H9 (cell line): ENCODE results near the gene GPR180. TPM values are rescaled to one million over a fixed set of nuclear protein-coding genes. Genes with fewer than 3 reads are reported as not detected.

Source experiments
- DNase-seq: peaks from one replicate; pipeline ENCODE4 v3.0.0-alpha.2; 2017
- H2AFZ ChIP-seq: one replicate; pipeline ENCODE4 v1.6.1; 2013; ENCODE audit warnings: mild to moderate bottlenecking, low read length, control low read depth, moderate library complexity
- H2AK5ac ChIP-seq: 2 replicates; pipeline ENCODE4 v1.6.1; 2013; ENCODE audit warnings: low read length, control low read depth, mixed read lengths; ENCODE audit not compliant: insufficient read length
- H2BK120ac ChIP-seq: one replicate; pipeline ENCODE4 v1.6.1; 2013; ENCODE audit warnings: low read depth, mild to moderate bottlenecking, low read length, control low read depth, inconsistent platforms; ENCODE audit not compliant: poor library complexity, severe bottlenecking
- H2BK12ac ChIP-seq: 2 replicates; pipeline ENCODE4 v1.6.1; 2013; ENCODE audit warnings: low read length, control low read depth, mixed read lengths, low read depth; ENCODE audit not compliant: insufficient read length
- H2BK15ac ChIP-seq: 2 replicates; pipeline ENCODE4 v1.6.1; 2013; ENCODE audit warnings: low read depth, low read length, control low read depth
- H2BK20ac ChIP-seq: one replicate; pipeline ENCODE4 v1.6.1; 2013; ENCODE audit warnings: low read depth, mild to moderate bottlenecking, low read length, control low read depth, inconsistent platforms; ENCODE audit not compliant: poor library complexity, severe bottlenecking
- H2BK5ac ChIP-seq: 2 replicates; pipeline ENCODE4 v1.6.1; 2013; ENCODE audit warnings: low read length, control low read depth, mixed read lengths; ENCODE audit not compliant: insufficient read length
- H3K14ac ChIP-seq: 2 replicates; pipeline ENCODE4 v1.6.1; 2013; ENCODE audit warnings: low read length, control low read depth; ENCODE audit not compliant: insufficient read depth
- H3K18ac ChIP-seq: 2 replicates; pipeline ENCODE4 v1.6.1; 2013; ENCODE audit warnings: low read depth, mild to moderate bottlenecking, mixed read lengths, low read length, control low read depth; ENCODE audit not compliant: insufficient read length
- H3K23ac ChIP-seq: 2 replicates; pipeline ENCODE4 v1.6.1; 2013; ENCODE audit warnings: low read length, control low read depth, mixed read lengths, low read depth; ENCODE audit not compliant: insufficient read length
- H3K23me2 ChIP-seq: 2 replicates; pipeline ENCODE4 v1.6.1; 2013; ENCODE audit warnings: low read depth, mild to moderate bottlenecking, mixed read lengths, low read length, control low read depth; ENCODE audit not compliant: insufficient read length, poor library complexity, severe bottlenecking
- H3K27ac ChIP-seq: 2 replicates; pipeline ENCODE4 v1.5.1; 2013; ENCODE audit warnings: low read length, control low read depth, mixed read lengths, low read depth; ENCODE audit not compliant: insufficient read length
- H3K27me3 ChIP-seq: 2 replicates; pipeline ENCODE4 v1.6.1; 2013; ENCODE audit warnings: low read length, control low read depth, inconsistent platforms; ENCODE audit not compliant: insufficient read depth
- H3K4ac ChIP-seq: 2 replicates; pipeline ENCODE4 v1.6.1; 2013; ENCODE audit warnings: low read depth, mild to moderate bottlenecking, control low read depth, inconsistent platforms, low read length, moderate library complexity
- H3K4me1 ChIP-seq: 2 replicates; pipeline ENCODE4 v1.6.1; 2013; ENCODE audit warnings: low read length, control low read depth, inconsistent platforms; ENCODE audit not compliant: insufficient read depth
- H3K4me2 ChIP-seq: 2 replicates; pipeline ENCODE4 v1.6.1; 2013; ENCODE audit warnings: low read length, control low read depth, mixed read lengths; ENCODE audit not compliant: insufficient read length, insufficient read depth
- H3K56ac ChIP-seq: 2 replicates; pipeline ENCODE4 v1.6.1; 2013; ENCODE audit warnings: low read depth, mild to moderate bottlenecking, mixed read lengths, low read length, control low read depth; ENCODE audit not compliant: insufficient read length
- H3K79me1 ChIP-seq: 2 replicates; pipeline ENCODE4 v1.6.1; 2013; ENCODE audit warnings: low read depth, mild to moderate bottlenecking, moderate library complexity, low read length, control low read depth, inconsistent platforms; ENCODE audit not compliant: insufficient read depth, poor library complexity, severe bottlenecking
- H3K79me2 ChIP-seq: 2 replicates; pipeline ENCODE4 v1.6.1; 2013; ENCODE audit warnings: low read length, control low read depth, inconsistent platforms; ENCODE audit not compliant: insufficient read depth
- H3K9ac ChIP-seq: 2 replicates; pipeline ENCODE4 v1.6.1; 2013; ENCODE audit warnings: low read length, control low read depth, mixed read lengths; ENCODE audit not compliant: insufficient read length; ENCODE audit errors: extremely low read depth
- H3K9me3 ChIP-seq: one replicate; pipeline ENCODE4 v1.6.1; 2013; ENCODE audit warnings: low read depth, low read length, inconsistent platforms; ENCODE audit not compliant: control insufficient read depth
- H3T11ph ChIP-seq: one replicate; pipeline ENCODE4 v1.6.1; 2013; ENCODE audit warnings: mild to moderate bottlenecking, low read length, control low read depth, inconsistent platforms
- H4K20me1 ChIP-seq: one replicate; pipeline ENCODE4 v1.6.1; 2013; ENCODE audit not compliant: control insufficient read depth, insufficient read length, insufficient read depth
- H4K5ac ChIP-seq: 2 replicates; pipeline ENCODE4 v1.6.1; 2013; ENCODE audit warnings: low read depth, mild to moderate bottlenecking, mixed read lengths, low read length, control low read depth; ENCODE audit not compliant: insufficient read length
- H4K8ac ChIP-seq: replicated peaks from 2 replicates; pipeline ENCODE4 v1.6.1; 2013; ENCODE audit warnings: low read length, control low read depth, mixed read lengths, low read depth; ENCODE audit not compliant: insufficient read length
- H4K91ac ChIP-seq: 2 replicates; pipeline ENCODE4 v1.6.1; 2013; ENCODE audit warnings: low read depth, mild to moderate bottlenecking, moderate library complexity, mixed read lengths, low read length, control low read depth; ENCODE audit not compliant: insufficient read length
- H3K27ac Mint-ChIP-seq, 3 experiments: 2 replicates in 2 of 3; 3 replicates in 1 of 3; pipeline ENCODE4 v1.8.0; 2020 to 2021; ENCODE audit warnings: mixed read lengths in 3 of 3, mild to moderate bottlenecking in 1 of 3, moderate library complexity in 1 of 3
- H3K27me3 Mint-ChIP-seq: 2 replicates; pipeline ENCODE4 v1.8.0; 2021; ENCODE audit warnings: low read depth, mild to moderate bottlenecking, moderate library complexity, mixed read lengths
- H3K36me3 Mint-ChIP-seq, 3 experiments: 2 replicates in 2 of 3; 3 replicates in 1 of 3; pipeline ENCODE4 v1.8.0; 2020 to 2021; ENCODE audit warnings: low read depth in 3 of 3, mixed read lengths in 3 of 3; ENCODE audit not compliant: insufficient read depth in 1 of 3
- H3K4me1 Mint-ChIP-seq, 2 experiments: 2 replicates each; pipeline ENCODE4 v1.8.0; 2020; ENCODE audit warnings: mixed read lengths in 2 of 2
- H3K4me3 Mint-ChIP-seq, 2 experiments: 2 replicates in 1 of 2; 3 replicates in 1 of 2; pipeline ENCODE4 v1.8.0; 2020 to 2021; ENCODE audit warnings: mild to moderate bottlenecking in 2 of 2, mixed read lengths in 2 of 2, moderate library complexity in 1 of 2
- H3K9me3 Mint-ChIP-seq, 2 experiments: 2 replicates in 1 of 2; 3 replicates in 1 of 2; pipeline ENCODE4 v1.8.0; 2020; ENCODE audit warnings: mild to moderate bottlenecking in 2 of 2, mixed read lengths in 2 of 2, moderate library complexity in 1 of 2
- WGBS: extraction: QIAGEN DNeasy Blood & Tissue Kit; methylation state at CpG from one replicate; pipeline ENCODE4 v1.1.7; 2013; ENCODE audit warnings: missing lambda C conversion rate, low lambda C conversion rate, mixed read lengths; ENCODE audit not compliant: insufficient read length; ENCODE audit errors: extremely low coverage; 5-methylcytosine and 5-hydroxymethylcytosine counted together
- total RNA-seq: library from RNA; stranded (reverse); gene quantifications from 2 replicates; pipeline ENCODE4 v1.2.1, GENCODE V29; 2021
- TF ChIP-seq, protein P1 (sequence below): fragments of 200-600 bp; sonication (generic); conservative IDR thresholded peaks from 3 replicates; pipeline ENCODE4 v1.8.0; 2021; ENCODE audit warnings: antibody characterized with exemption, mild to moderate bottlenecking

GPR180 gene
- total RNA-seq, 1 experiment from 2014 or later: 5.1 TPM

GRCh38 chr13:94553766-94554165 lies 47.9 kb upstream of the GPR180 start:
- H2AFZ ChIP-seq: no peak overlapping the region
- no peak overlapping the region for H3K23ac ChIP-seq
- H3K56ac ChIP-seq: no peak overlapping the region
- H3K4me1 ChIP-seq: no peaks in the 10 kb centered on the region
- no CpG with 5 or more reads among the region's 4 CpGs for WGBS
- Mint-ChIP-seq H3K27me3 (peaks cover 7% of the 10 kb centered on the region), H3K4me1 (peaks cover 8 to 10% of the 10 kb centered on the region in 2 experiments), H3K4me3 (no peak overlapping the region), H3K36me3 (no peaks in the 10 kb centered on the region; a peak in 1 of 7 replicates), H3K27ac (no peak overlapping the region), H3K9me3 (peaks cover 0 to 5% of the 10 kb centered on the region in 2 experiments; a peak in 1 of 5 replicates)
- H3K27ac ChIP-seq: no peak overlapping the region
- H3T11ph ChIP-seq: no peak overlapping the region
- TF ChIP-seq, protein P1, sequence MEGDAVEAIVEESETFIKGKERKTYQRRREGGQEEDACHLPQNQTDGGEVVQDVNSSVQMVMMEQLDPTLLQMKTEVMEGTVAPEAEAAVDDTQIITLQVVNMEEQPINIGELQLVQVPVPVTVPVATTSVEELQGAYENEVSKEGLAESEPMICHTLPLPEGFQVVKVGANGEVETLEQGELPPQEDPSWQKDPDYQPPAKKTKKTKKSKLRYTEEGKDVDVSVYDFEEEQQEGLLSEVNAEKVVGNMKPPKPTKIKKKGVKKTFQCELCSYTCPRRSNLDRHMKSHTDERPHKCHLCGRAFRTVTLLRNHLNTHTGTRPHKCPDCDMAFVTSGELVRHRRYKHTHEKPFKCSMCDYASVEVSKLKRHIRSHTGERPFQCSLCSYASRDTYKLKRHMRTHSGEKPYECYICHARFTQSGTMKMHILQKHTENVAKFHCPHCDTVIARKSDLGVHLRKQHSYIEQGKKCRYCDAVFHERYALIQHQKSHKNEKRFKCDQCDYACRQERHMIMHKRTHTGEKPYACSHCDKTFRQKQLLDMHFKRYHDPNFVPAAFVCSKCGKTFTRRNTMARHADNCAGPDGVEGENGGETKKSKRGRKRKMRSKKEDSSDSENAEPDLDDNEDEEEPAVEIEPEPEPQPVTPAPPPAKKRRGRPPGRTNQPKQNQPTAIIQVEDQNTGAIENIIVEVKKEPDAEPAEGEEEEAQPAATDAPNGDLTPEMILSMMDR: no peak
- no peak overlapping the region for H3K4ac ChIP-seq
- DNase-seq: no peak
- no peak overlapping the region for H2BK120ac ChIP-seq
- no peak overlapping the region for H4K91ac ChIP-seq
- H2BK20ac ChIP-seq: no peak overlapping the region
- H3K18ac ChIP-seq: no peak overlapping the region
- H3K79me2 ChIP-seq: no peaks in the 10 kb centered on the region
- no peaks in the 10 kb centered on the region for H3K27me3 ChIP-seq
- no peaks in the 10 kb centered on the region for H4K20me1 ChIP-seq
- H3K79me1 ChIP-seq: no peaks in the 10 kb centered on the region
- H4K8ac ChIP-seq: no peak overlapping the region
- no peak overlapping the region for H3K9ac ChIP-seq
- no peaks in the 10 kb centered on the region for H3K9me3 ChIP-seq
- no peak overlapping the region for H2BK12ac ChIP-seq
- H4K5ac ChIP-seq: no peak overlapping the region
- no peak overlapping the region for H2AK5ac ChIP-seq
- peaks cover 6% of the 10 kb centered on the region for H3K23me2 ChIP-seq
- H3K4me2 ChIP-seq: no peak overlapping the region
- no peak overlapping the region for H3K14ac ChIP-seq
- H2BK15ac ChIP-seq: no peak overlapping the region
- H2BK5ac ChIP-seq: no peak overlapping the region
